GM12891 (cell line): ENCODE data around the gene TMED10.

Experiments
- POLR2A ChIP-seq: IDR thresholded peaks from 2 replicates; pipeline ENCODE4 v1.6.1; 2011; ENCODE audit warnings: low read depth, low read length, control low read depth
- POLR2AphosphoS5 ChIP-seq: IDR thresholded peaks from 2 replicates; pipeline ENCODE4 v1.6.1; 2011; ENCODE audit warnings: low read depth, low read length, control low read depth

GRCh38 chr14:75134644-75135043 is 41.8 kb downstream of the TMED10 start:
- TF ChIP-seq POLR2A (no peak), POLR2AphosphoS5 (no peak)
